ENCODE results near the gene SULT1A2. TPM values are rescaled to one million over a fixed set of nuclear protein-coding genes. Genes with fewer than 3 reads are reported as not detected.

SULT1A2 gene
- total RNA-seq, 2 donors from 2014 or later = 0.96 to 3.1 TPM

DNA sequence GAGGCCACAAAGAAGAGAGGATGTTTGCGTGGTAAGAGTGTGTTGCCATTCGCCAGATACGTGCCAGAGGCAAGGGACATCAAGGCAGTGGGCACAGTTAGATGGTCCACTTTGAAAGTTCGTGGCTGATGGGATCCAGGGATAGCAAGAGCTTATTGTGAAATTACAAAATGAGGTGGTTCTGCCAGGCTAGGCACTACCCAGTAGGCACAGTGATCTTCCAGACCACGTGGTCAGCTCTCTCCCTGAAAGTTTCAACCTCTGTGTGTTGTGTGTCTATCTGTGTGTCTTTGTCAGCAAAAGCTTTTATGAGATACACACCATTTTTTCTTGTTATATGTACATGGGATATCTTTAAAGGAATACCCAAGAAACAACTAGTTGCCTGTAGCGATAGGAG lies 33.6 kb downstream of the SULT1A2 start:
- no peak for TF ChIP-seq POLR2A (IDR thresholded peaks at IDR 0.05)
- no peak for TF ChIP-seq POLR2AphosphoS5 (IDR thresholded peaks at IDR 0.05)

DNA sequence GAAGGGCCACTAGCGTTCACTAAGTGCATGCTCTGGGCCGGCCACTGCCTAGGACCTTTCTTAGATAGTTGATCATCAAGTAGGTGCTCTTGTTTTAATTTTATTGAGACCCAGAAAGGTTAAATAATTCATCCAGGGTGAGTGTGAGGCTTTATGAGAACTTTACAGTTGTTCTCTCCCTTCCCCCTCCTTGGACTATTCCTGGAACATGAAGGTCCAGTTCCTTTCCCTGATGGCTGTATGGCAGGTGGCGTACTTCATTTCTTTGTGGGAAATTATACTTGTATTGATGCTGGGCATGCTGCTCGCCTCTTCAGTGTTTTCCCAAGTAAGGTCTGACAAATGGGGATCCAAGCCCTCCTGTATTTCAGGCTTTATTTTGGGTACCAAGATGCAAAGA lies 34.7 kb downstream of the SULT1A2 start:
- no peak for DNase-seq (ENCODE audit: low spot score)
- Histone ChIP-seq H3K36me3 (no peaks in the 10 kb centered on the region), H3K4me1 (replicated peaks) (no peaks in the 10 kb centered on the region), H3K27ac (peak overlapping the region in 1 of 2 donors; percentile 32), H3K9me3 (no peaks in the 10 kb centered on the region), H3K4me3 (no peak overlapping the region), H3K27me3 (replicated peaks; ENCODE audit: insufficient read depth) (no peaks in the 10 kb centered on the region)
- intact Hi-C loops (cut with DNase I) = no loop called here
- 75% methylated on average over 4 of the region's 4 CpGs for WGBS
- TF ChIP-seq, protein P1, sequence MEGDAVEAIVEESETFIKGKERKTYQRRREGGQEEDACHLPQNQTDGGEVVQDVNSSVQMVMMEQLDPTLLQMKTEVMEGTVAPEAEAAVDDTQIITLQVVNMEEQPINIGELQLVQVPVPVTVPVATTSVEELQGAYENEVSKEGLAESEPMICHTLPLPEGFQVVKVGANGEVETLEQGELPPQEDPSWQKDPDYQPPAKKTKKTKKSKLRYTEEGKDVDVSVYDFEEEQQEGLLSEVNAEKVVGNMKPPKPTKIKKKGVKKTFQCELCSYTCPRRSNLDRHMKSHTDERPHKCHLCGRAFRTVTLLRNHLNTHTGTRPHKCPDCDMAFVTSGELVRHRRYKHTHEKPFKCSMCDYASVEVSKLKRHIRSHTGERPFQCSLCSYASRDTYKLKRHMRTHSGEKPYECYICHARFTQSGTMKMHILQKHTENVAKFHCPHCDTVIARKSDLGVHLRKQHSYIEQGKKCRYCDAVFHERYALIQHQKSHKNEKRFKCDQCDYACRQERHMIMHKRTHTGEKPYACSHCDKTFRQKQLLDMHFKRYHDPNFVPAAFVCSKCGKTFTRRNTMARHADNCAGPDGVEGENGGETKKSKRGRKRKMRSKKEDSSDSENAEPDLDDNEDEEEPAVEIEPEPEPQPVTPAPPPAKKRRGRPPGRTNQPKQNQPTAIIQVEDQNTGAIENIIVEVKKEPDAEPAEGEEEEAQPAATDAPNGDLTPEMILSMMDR (IDR thresholded peaks at IDR 0.05) = no peak
- no peak for TF ChIP-seq POLR2AphosphoS5 (IDR thresholded peaks at IDR 0.05)
- TF ChIP-seq POLR2A (IDR thresholded peaks at IDR 0.05) = no peak

More for the DNA sequence above, 33.6 kb downstream of the SULT1A2 start:
- no peaks in the 10 kb centered on the region for H3K9me3 ChIP-seq
- H3K36me3 ChIP-seq = no peaks in the 10 kb centered on the region
- no peaks in the 10 kb centered on the region for H3K27me3 ChIP-seq (replicated peaks; ENCODE audit: insufficient read depth)
- intact Hi-C loops (cut with DNase I) = no loop called here
- H3K4me1 ChIP-seq (replicated peaks) = no peaks in the 10 kb centered on the region
- no peak for DNase-seq (ENCODE audit: low spot score)
- H3K4me3 ChIP-seq = no peak overlapping the region
- WGBS = 86% methylated on average over 6 of the region's 6 CpGs
- no peak overlapping the region for H3K27ac ChIP-seq

DNA sequence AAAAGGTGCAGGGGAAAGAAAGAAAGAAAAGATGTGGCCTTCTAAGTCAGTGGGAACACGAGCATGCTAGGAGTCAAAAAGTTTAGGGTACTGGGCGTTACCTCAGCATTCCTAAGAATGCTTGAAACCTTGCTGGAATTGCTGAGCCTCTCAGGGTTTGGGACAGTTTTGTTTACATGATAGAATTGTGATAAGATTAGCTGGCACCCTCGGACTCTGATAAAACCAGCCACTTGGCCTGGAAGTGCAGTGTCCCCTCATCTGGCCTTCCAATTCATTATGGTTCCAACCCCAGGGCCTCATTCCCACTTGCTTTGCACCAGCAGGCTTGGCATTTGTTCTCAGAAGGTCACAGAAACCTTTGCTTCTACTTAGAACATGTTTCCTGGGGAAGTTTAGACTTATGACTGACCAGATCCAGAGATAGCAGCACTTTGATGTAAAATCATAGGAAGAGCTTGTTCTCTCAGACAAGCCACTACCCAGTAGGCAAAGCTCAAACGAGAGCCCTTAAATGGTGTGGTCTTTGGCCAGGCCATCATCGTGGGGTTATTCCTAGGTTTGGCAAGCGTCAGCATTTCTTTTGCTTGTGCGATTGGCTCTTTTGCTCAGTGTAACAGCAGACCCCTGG lies 35.2 kb downstream of the SULT1A2 start:
- 48% methylated on average over 7 of the region's 7 CpGs for WGBS
- intact Hi-C loops (cut with DNase I) = no loop called here

DNA sequence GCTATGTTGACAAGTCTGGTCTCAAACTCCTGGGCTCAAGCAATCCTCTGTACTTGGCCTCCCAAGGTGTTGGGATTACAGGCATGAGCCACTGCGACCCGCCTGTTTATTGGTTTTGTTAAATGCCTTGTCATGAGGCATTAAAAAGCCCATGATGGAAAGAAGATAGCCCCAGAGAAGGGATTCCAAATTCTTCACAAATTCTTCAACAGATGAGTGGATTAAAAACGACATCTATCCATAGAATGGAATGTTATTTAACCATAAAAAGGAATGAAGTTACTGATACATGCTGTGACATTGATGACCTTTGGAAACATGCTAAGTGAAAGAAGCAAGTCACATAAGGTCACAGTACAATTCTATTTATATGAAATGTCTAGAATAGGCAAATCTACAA lies 38.4 kb downstream of the SULT1A2 start:
- no peaks in the 10 kb centered on the region for H3K36me3 ChIP-seq
- no peaks in the 10 kb centered on the region for H3K9me3 ChIP-seq
- 84% methylated on average over 3 of the region's 3 CpGs for WGBS
- H3K4me1 ChIP-seq (replicated peaks) = no peaks in the 10 kb centered on the region
- intact Hi-C loops (cut with DNase I) = no loop called here
- TF ChIP-seq POLR2A (IDR thresholded peaks at IDR 0.05) (no peak), POLR2AphosphoS5 (IDR thresholded peaks at IDR 0.05) (no peak)
- TF ChIP-seq, protein P1 (IDR thresholded peaks at IDR 0.05) = no peak
- no peak overlapping the region for H3K4me3 ChIP-seq
- no peak for DNase-seq (ENCODE audit: low spot score)
- no peak overlapping the region for H3K27ac ChIP-seq
- H3K27me3 ChIP-seq (replicated peaks; ENCODE audit: insufficient read depth) = no peaks in the 10 kb centered on the region

More for the DNA sequence above, 35.2 kb downstream of the SULT1A2 start:
- Histone ChIP-seq H3K4me1 (replicated peaks) (no peaks in the 10 kb centered on the region), H3K4me3 (no peak overlapping the region), H3K27ac (peak overlapping the region in 1 of 2 donors; percentile 32), H3K9me3 (no peaks in the 10 kb centered on the region), H3K27me3 (replicated peaks; ENCODE audit: insufficient read depth) (no peaks in the 10 kb centered on the region), H3K36me3 (no peaks in the 10 kb centered on the region)
- TF ChIP-seq, protein P1 (IDR thresholded peaks at IDR 0.05) = no peak
- TF ChIP-seq POLR2A (IDR thresholded peaks at IDR 0.05) (no peak), POLR2AphosphoS5 (IDR thresholded peaks at IDR 0.05) (peak; percentile 51)
- DNase-seq (ENCODE audit: low spot score) = no peak

DNA sequence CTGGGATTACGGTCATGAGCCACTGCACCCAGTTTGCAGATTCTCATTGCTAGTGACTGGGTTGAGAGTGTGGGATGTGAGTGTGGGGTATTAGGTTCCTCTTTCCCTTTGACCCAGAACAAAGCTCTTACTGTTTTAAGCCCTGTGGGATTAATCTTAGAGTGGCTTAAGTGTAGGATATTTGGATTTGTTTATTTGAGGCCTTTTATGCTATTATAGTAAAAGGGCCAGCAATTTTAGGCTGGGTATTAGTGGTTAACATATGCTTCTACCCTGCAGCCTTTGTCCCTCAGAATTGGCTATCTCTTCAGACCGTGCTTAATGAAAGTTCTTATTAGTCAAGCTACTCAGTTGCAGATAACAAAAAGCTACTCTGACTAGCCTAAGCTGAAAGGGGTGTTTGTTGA lies 39.9 kb downstream of the SULT1A2 start:
- Histone ChIP-seq H3K27ac (no peak overlapping the region), H3K27me3 (replicated peaks; ENCODE audit: insufficient read depth) (no peaks in the 10 kb centered on the region), H3K4me3 (no peak overlapping the region), H3K36me3 (no peaks in the 10 kb centered on the region), H3K9me3 (no peaks in the 10 kb centered on the region), H3K4me1 (replicated peaks) (no peaks in the 10 kb centered on the region)
- intact Hi-C loops (cut with DNase I) = no loop called here
- WGBS = 86% methylated on average over 2 of the region's 2 CpGs
- TF ChIP-seq POLR2A (IDR thresholded peaks at IDR 0.05) (no peak), POLR2AphosphoS5 (IDR thresholded peaks at IDR 0.05) (no peak)
- TF ChIP-seq, protein P1 (IDR thresholded peaks at IDR 0.05) = no peak
- no peak for DNase-seq (ENCODE audit: low spot score)
